H9 (cell line): Measurements from ENCODE around the gene CT45A8. TPM values are rescaled to one million over a fixed set of nuclear protein-coding genes. Genes with fewer than 3 reads are reported as not detected.
"Not testable (repeated sequence)": the region's sequence is repeated elsewhere in the genome, so short reads cannot be mapped to it uniquely, and the experiment has no call there.

Source experiments
- DNase-seq: peaks from one replicate; pipeline ENCODE4 v3.0.0-alpha.2; 2017
- H2AFZ ChIP-seq: one replicate; pipeline ENCODE4 v1.6.1; 2013; ENCODE audit warnings: mild to moderate bottlenecking, low read length, control low read depth, moderate library complexity
- H2AK5ac ChIP-seq: 2 replicates; pipeline ENCODE4 v1.6.1; 2013; ENCODE audit warnings: low read length, control low read depth, mixed read lengths; ENCODE audit not compliant: insufficient read length
- H2BK120ac ChIP-seq: one replicate; pipeline ENCODE4 v1.6.1; 2013; ENCODE audit warnings: low read depth, mild to moderate bottlenecking, low read length, control low read depth, inconsistent platforms; ENCODE audit not compliant: poor library complexity, severe bottlenecking
- H2BK12ac ChIP-seq: 2 replicates; pipeline ENCODE4 v1.6.1; 2013; ENCODE audit warnings: low read length, control low read depth, mixed read lengths, low read depth; ENCODE audit not compliant: insufficient read length
- H2BK15ac ChIP-seq: 2 replicates; pipeline ENCODE4 v1.6.1; 2013; ENCODE audit warnings: low read depth, low read length, control low read depth
- H2BK20ac ChIP-seq: one replicate; pipeline ENCODE4 v1.6.1; 2013; ENCODE audit warnings: low read depth, mild to moderate bottlenecking, low read length, control low read depth, inconsistent platforms; ENCODE audit not compliant: poor library complexity, severe bottlenecking
- H2BK5ac ChIP-seq: 2 replicates; pipeline ENCODE4 v1.6.1; 2013; ENCODE audit warnings: low read length, control low read depth, mixed read lengths; ENCODE audit not compliant: insufficient read length
- H3K14ac ChIP-seq: 2 replicates; pipeline ENCODE4 v1.6.1; 2013; ENCODE audit warnings: low read length, control low read depth; ENCODE audit not compliant: insufficient read depth
- H3K18ac ChIP-seq: 2 replicates; pipeline ENCODE4 v1.6.1; 2013; ENCODE audit warnings: low read depth, mild to moderate bottlenecking, mixed read lengths, low read length, control low read depth; ENCODE audit not compliant: insufficient read length
- H3K23ac ChIP-seq: 2 replicates; pipeline ENCODE4 v1.6.1; 2013; ENCODE audit warnings: low read length, control low read depth, mixed read lengths, low read depth; ENCODE audit not compliant: insufficient read length
- H3K23me2 ChIP-seq: 2 replicates; pipeline ENCODE4 v1.6.1; 2013; ENCODE audit warnings: low read depth, mild to moderate bottlenecking, mixed read lengths, low read length, control low read depth; ENCODE audit not compliant: insufficient read length, poor library complexity, severe bottlenecking
- H3K27ac ChIP-seq: 2 replicates; pipeline ENCODE4 v1.5.1; 2013; ENCODE audit warnings: low read length, control low read depth, mixed read lengths, low read depth; ENCODE audit not compliant: insufficient read length
- H3K27me3 ChIP-seq: 2 replicates; pipeline ENCODE4 v1.6.1; 2013; ENCODE audit warnings: low read length, control low read depth, inconsistent platforms; ENCODE audit not compliant: insufficient read depth
- H3K4ac ChIP-seq: 2 replicates; pipeline ENCODE4 v1.6.1; 2013; ENCODE audit warnings: low read depth, mild to moderate bottlenecking, control low read depth, inconsistent platforms, low read length, moderate library complexity
- H3K4me1 ChIP-seq: 2 replicates; pipeline ENCODE4 v1.6.1; 2013; ENCODE audit warnings: low read length, control low read depth, inconsistent platforms; ENCODE audit not compliant: insufficient read depth
- H3K4me2 ChIP-seq: 2 replicates; pipeline ENCODE4 v1.6.1; 2013; ENCODE audit warnings: low read length, control low read depth, mixed read lengths; ENCODE audit not compliant: insufficient read length, insufficient read depth
- H3K56ac ChIP-seq: 2 replicates; pipeline ENCODE4 v1.6.1; 2013; ENCODE audit warnings: low read depth, mild to moderate bottlenecking, mixed read lengths, low read length, control low read depth; ENCODE audit not compliant: insufficient read length
- H3K79me1 ChIP-seq: 2 replicates; pipeline ENCODE4 v1.6.1; 2013; ENCODE audit warnings: low read depth, mild to moderate bottlenecking, moderate library complexity, low read length, control low read depth, inconsistent platforms; ENCODE audit not compliant: insufficient read depth, poor library complexity, severe bottlenecking
- H3K79me2 ChIP-seq: 2 replicates; pipeline ENCODE4 v1.6.1; 2013; ENCODE audit warnings: low read length, control low read depth, inconsistent platforms; ENCODE audit not compliant: insufficient read depth
- H3K9ac ChIP-seq: 2 replicates; pipeline ENCODE4 v1.6.1; 2013; ENCODE audit warnings: low read length, control low read depth, mixed read lengths; ENCODE audit not compliant: insufficient read length; ENCODE audit errors: extremely low read depth
- H3K9me3 ChIP-seq: one replicate; pipeline ENCODE4 v1.6.1; 2013; ENCODE audit warnings: low read depth, low read length, inconsistent platforms; ENCODE audit not compliant: control insufficient read depth
- H3T11ph ChIP-seq: one replicate; pipeline ENCODE4 v1.6.1; 2013; ENCODE audit warnings: mild to moderate bottlenecking, low read length, control low read depth, inconsistent platforms
- H4K20me1 ChIP-seq: one replicate; pipeline ENCODE4 v1.6.1; 2013; ENCODE audit not compliant: control insufficient read depth, insufficient read length, insufficient read depth
- H4K5ac ChIP-seq: 2 replicates; pipeline ENCODE4 v1.6.1; 2013; ENCODE audit warnings: low read depth, mild to moderate bottlenecking, mixed read lengths, low read length, control low read depth; ENCODE audit not compliant: insufficient read length
- H4K8ac ChIP-seq: replicated peaks from 2 replicates; pipeline ENCODE4 v1.6.1; 2013; ENCODE audit warnings: low read length, control low read depth, mixed read lengths, low read depth; ENCODE audit not compliant: insufficient read length
- H4K91ac ChIP-seq: 2 replicates; pipeline ENCODE4 v1.6.1; 2013; ENCODE audit warnings: low read depth, mild to moderate bottlenecking, moderate library complexity, mixed read lengths, low read length, control low read depth; ENCODE audit not compliant: insufficient read length
- H3K27ac Mint-ChIP-seq, 3 experiments: 2 replicates in 2 of 3; 3 replicates in 1 of 3; pipeline ENCODE4 v1.8.0; 2020 to 2021; ENCODE audit warnings: mixed read lengths in 3 of 3, mild to moderate bottlenecking in 1 of 3, moderate library complexity in 1 of 3
- H3K27me3 Mint-ChIP-seq: 2 replicates; pipeline ENCODE4 v1.8.0; 2021; ENCODE audit warnings: low read depth, mild to moderate bottlenecking, moderate library complexity, mixed read lengths
- H3K36me3 Mint-ChIP-seq, 3 experiments: 2 replicates in 2 of 3; 3 replicates in 1 of 3; pipeline ENCODE4 v1.8.0; 2020 to 2021; ENCODE audit warnings: low read depth in 3 of 3, mixed read lengths in 3 of 3; ENCODE audit not compliant: insufficient read depth in 1 of 3
- H3K4me1 Mint-ChIP-seq, 2 experiments: 2 replicates each; pipeline ENCODE4 v1.8.0; 2020; ENCODE audit warnings: mixed read lengths in 2 of 2
- H3K4me3 Mint-ChIP-seq, 2 experiments: 2 replicates in 1 of 2; 3 replicates in 1 of 2; pipeline ENCODE4 v1.8.0; 2020 to 2021; ENCODE audit warnings: mild to moderate bottlenecking in 2 of 2, mixed read lengths in 2 of 2, moderate library complexity in 1 of 2
- H3K9me3 Mint-ChIP-seq, 2 experiments: 2 replicates in 1 of 2; 3 replicates in 1 of 2; pipeline ENCODE4 v1.8.0; 2020; ENCODE audit warnings: mild to moderate bottlenecking in 2 of 2, mixed read lengths in 2 of 2, moderate library complexity in 1 of 2
- WGBS: extraction: QIAGEN DNeasy Blood & Tissue Kit; methylation state at CpG from one replicate; pipeline ENCODE4 v1.1.7; 2013; ENCODE audit warnings: missing lambda C conversion rate, low lambda C conversion rate, mixed read lengths; ENCODE audit not compliant: insufficient read length; ENCODE audit errors: extremely low coverage; 5-methylcytosine and 5-hydroxymethylcytosine counted together
- total RNA-seq: library from RNA; stranded (reverse); gene quantifications from 2 replicates; pipeline ENCODE4 v1.2.1, GENCODE V29; 2021

Gene CT45A8
- total RNA-seq, 1 experiment from 2014 or later, result not detected

GRCh38 chrX:135802687-135803086 is 51.7 kb downstream of the CT45A8 start, which contains the start of gene CT45A6:
Gene CT45A6 (minus strand): TSS chrX:135802787. CDS start chrX:135798993, 3,794 bp downstream.
- not testable (repeated sequence) for H2AK5ac ChIP-seq, H4K5ac ChIP-seq, H3K36me3 Mint-ChIP-seq, H3K9ac ChIP-seq, H3K27me3 Mint-ChIP-seq, H3K18ac ChIP-seq, H2BK12ac ChIP-seq, H3K9me3 Mint-ChIP-seq, H3K56ac ChIP-seq, H3K4me1 Mint-ChIP-seq, H3K4me1 ChIP-seq, H2AFZ ChIP-seq, H3T11ph ChIP-seq, H2BK5ac ChIP-seq, H3K4ac ChIP-seq, H2BK20ac ChIP-seq, H4K91ac ChIP-seq, H2BK120ac ChIP-seq, H3K79me1 ChIP-seq, H4K8ac ChIP-seq, H3K27me3 ChIP-seq, H3K4me2 ChIP-seq, DNase-seq, H3K4me3 Mint-ChIP-seq, H3K14ac ChIP-seq, H3K79me2 ChIP-seq, H4K20me1 ChIP-seq, H3K27ac ChIP-seq, H3K9me3 ChIP-seq, H3K27ac Mint-ChIP-seq, H3K23me2 ChIP-seq, H3K23ac ChIP-seq, H2BK15ac ChIP-seq
- no CpG with 5 or more reads among the region's 16 CpGs for WGBS

Other genes starting within 250 kb of the CT45A8 start
- gene CT45A1, start 140.9 kb downstream of the CT45A8 start, total RNA-seq, result not detected in 2 replicates
- not detected in 2 replicates for gene CT45A3, start 86.3 kb downstream of the CT45A8 start, total RNA-seq
- gene CT45A5, start 69.0 kb downstream of the CT45A8 start, total RNA-seq, result not detected in 2 replicates
- not detected in 2 replicates for gene CT45A6, start 51.8 kb downstream of the CT45A8 start, total RNA-seq
- not detected in 2 replicates for gene CT45A2, start 34.5 kb downstream of the CT45A8 start, total RNA-seq
- gene CT45A7, start 17.3 kb downstream of the CT45A8 start, total RNA-seq, result not detected in 2 replicates
- gene CT45A9, start 17.3 kb upstream of the CT45A8 start, total RNA-seq, result not detected in 2 replicates
- gene CT45A10, start 38.9 kb upstream of the CT45A8 start, total RNA-seq, result not detected in 2 replicates
- gene SAGE1, start 39.2 kb upstream of the CT45A8 start, total RNA-seq, result not detected in 2 replicates
- gene MMGT1, start 119.5 kb upstream of the CT45A8 start, total RNA-seq, result 22.5 and 22.6 TPM in 2 replicates
- 12.3 and 12.8 TPM in 2 replicates for gene SLC9A6, start 130.9 kb upstream of the CT45A8 start, total RNA-seq